Central memory CD4-positive, alpha-beta T cell (primary cell): ENCODE results near the gene OR4D9.
A peak's percentile ranks its signal among the peaks of the same experiment; 100 is the strongest.

ENCODE experiments used
- DNase-seq: peaks from one replicate; pipeline ENCODE4 v3.0.0; 2022

OR4D9 gene

GRCh38 chr11:59550842-59551658 lies 39.7 kb downstream of the OR4D9 start:
- peak; percentile 80 for DNase-seq

- no peak for DNase-seq
These were observed 40.6 kb downstream of the OR4D9 start for GRCh38 chr11:59551659-59552521.

GRCh38 chr11:59552844-59553243 lies 41.5 kb downstream of the OR4D9 start:
- DNase-seq = no peak

- no peak for DNase-seq
These were observed 42.0 kb downstream of the OR4D9 start for GRCh38 chr11:59553323-59553722.

GRCh38 chr11:59555601-59556114 lies 44.3 kb downstream of the OR4D9 start:
- DNase-seq = no peak

- peak; percentile 44 for DNase-seq
These were observed 45.0 kb downstream of the OR4D9 start for GRCh38 chr11:59556115-59556916.

GRCh38 chr11:59556917-59557348 lies 45.6 kb downstream of the OR4D9 start:
- peak; percentile 8 for DNase-seq

GRCh38 chr11:59558270-59558643 lies 46.9 kb downstream of the OR4D9 start:
- no peak for DNase-seq

GRCh38 chr11:59559886-59560285 lies 48.5 kb downstream of the OR4D9 start:
- DNase-seq = no peak

- DNase-seq = peak; percentile 77
These were observed 49.0 kb downstream of the OR4D9 start for GRCh38 chr11:59560290-59560701.

GRCh38 chr11:59560702-59561473 lies 49.5 kb downstream of the OR4D9 start:
- peak; percentile 70 for DNase-seq

GRCh38 chr11:59562292-59562691 lies 51.0 kb downstream of the OR4D9 start:
- no peak for DNase-seq
